Head of caudate nucleus (tissue), 42 donors: Measurements from ENCODE around the gene GLB1L.
"Not testable (repeated sequence)": the region's sequence is repeated elsewhere in the genome, so short reads cannot be mapped to it uniquely, and the experiment has no call there.

Experiments used
- DNase-seq, 42 donors: peaks; one replicate each; pipeline versions ENCODE4 v3.0.0 to v3.0.0-alpha.2; 2020 to 2021; ENCODE audit warnings: mixed read lengths in 7 of 42
- intact Hi-C: fragments of 100-400 bp; cut with DNase I; formaldehyde crosslinking; loops from one replicate; pipeline ENCODE4 v1.15.0; 2022

GLB1L gene

GRCh38 chr2:219261024-219261855, 16.0 kb upstream of the GLB1L start:
- DNase-seq: no peak
- intact Hi-C loops: no loop called here

DNA sequence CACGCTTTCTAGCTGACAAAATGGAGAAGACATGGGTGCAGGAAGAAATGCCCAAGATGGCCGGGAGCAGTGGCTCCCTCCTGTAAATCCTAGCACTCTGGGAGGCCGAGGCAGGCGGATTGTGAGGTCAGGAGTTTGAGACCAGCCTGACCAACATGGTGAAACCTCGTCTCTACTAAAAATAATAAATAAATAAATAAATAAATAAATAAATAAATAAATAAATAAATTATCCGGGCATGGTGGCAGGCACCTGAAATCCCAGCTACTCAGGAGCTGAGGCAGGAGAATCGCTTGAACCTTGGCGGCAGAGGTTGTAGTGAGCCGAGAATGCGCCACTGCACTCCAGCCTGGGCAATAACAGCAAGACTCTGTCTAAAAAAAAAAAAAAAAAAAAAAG, 13.7 kb upstream of the GLB1L start:
- intact Hi-C loops, DNase-seq: not testable (repeated sequence)

DNA sequence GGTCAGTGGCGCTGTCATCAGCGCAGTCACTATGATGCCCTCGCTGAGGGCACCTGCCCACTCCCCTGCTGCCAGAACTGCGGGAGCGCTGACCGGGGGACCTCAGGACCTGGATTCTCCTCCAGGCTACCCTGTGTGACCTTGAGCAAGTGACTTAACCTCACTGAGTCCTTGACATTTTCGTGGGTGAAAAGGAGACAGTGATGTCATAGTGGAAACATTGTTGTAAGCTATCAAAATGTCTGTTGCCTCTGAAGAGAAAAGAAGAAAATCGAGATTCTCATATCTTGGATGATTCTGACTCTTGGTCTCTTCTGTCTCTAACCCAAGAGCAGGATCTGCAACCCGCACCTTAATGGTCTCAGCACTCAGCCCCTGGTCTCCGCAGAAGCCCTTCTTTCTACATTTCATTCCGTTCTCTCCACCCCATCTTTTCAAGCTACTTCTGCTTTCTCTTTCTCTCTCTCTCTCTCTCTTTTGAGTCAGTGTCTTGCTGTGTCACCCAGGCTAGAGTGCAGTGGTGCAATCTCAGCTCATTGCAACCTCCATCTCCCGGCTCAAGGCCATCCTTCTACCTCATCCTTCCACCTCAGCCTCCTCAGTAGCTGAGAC, 9.5 kb upstream of the GLB1L start:
- no peak for DNase-seq
- intact Hi-C loops: no loop called here

DNA sequence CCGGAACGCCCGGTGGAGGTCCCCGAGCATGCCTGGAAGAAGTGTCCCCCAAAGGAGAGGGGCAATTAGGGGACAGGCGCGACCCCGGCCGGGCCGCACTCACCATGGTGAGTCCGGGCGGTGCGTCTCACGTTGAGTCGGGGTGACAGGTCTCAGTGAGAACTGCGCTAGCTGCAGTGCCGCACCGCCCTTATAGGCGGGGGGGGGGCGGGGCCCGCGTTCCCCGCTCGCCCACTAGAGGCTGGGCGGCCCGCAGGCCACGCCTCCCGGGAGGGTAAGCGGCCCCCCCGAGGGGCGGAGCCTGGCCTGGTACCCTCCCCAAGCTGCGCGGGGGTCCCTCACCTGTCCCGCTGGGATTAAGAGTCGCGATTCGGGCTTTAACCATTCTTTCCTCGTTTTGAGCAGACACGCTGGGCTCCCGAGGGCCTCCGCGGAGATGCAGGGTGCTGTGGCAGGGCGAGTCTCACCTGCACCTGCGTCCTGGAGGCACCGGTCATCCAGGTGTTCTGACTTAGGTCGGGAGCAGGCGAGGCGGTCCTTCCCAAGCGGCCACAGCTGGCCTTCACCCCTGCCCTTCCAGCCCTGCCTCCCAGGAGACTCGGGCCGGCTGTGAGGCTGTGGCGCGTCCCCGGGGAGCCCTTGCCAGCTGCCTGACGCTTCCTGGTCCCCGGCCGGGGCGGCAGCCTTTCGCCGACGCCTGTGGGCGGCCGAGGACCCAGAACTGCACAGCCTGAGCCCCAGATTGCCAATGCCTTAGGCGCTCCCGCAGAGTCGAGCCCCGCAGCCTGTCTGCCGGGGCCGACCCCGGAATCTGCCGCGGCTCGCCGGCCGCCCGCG, 8.7 kb upstream of the GLB1L start, which contains the start of gene TUBA4A:
TUBA4A (minus strand) TSS at position 166 of the 837 bp plus-strand sequence; CDS start at position 106, 60 bp downstream.
- DNase-seq: peak; percentile 70 to 94 (median 87)
- intact Hi-C loops: no loop called here

DNA sequence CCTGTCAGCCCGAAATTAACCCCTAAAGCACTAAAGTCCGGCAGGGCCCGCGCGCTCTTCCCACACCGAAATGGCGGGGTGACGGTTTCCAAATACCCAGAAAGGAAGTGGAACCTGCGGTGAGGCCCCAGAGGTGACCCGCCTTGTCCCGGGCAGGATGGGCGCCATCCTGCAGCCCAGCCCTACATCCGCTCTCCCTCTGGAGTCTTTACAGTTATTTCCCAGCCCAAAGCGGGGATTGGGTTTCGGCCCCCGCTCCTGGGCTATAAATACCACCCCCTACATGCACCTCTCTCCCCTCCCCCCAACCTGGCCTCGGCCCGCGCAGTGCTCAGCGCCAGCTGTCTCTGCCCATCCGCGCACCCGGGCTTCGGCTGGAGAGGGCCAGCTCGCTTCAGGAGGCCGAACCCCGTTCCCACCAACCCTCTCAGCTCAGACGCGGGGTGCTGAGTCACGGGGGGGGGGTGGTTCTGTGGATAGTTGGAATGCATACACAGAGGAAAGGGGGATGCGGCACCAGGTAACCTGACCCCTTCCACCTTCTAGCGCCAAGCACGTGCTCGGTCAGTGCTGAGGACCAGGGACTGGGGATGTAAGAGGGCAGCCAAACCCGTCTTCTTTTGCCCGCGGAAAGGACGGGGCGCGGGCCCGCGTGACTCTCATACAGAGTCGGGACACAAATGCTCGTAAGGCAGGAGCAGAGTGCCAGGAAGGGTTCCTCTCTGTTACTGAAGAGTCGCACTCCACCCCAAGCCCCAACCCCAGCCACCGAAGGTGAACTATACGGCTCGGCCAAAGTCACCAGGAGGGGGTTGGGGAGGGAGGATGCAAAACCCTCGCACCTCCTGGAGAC, 7.9 kb upstream of the GLB1L start, which contains the start of gene TUBA4B:
TUBA4B (plus strand) TSS at position 344 of the 853 bp plus-strand sequence; CDS start at position 509, 165 bp downstream.
- peak in 35 of 42 donors; percentile 13 to 64 (median 38) for DNase-seq

DNA sequence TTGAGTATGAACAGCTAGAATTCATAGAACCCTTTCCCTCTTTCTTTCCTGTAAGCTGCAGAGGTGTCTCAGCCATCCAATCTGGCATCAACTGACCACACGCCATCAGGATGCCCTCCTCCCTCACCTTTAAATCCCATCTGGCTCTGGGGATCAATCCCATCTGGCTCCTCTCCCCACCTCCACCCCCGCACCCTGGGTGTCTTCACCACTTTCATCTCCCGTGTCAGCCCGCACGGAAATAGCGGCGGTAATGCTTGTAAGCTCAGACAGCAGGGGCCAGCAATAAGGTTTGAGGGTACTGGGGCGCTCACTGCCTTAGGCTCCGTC, 7.3 kb upstream of the GLB1L start:
- intact Hi-C loops: no loop called here

More for the DNA sequence above, 7.9 kb upstream of the GLB1L start, which contains the start of gene TUBA4B:
- intact Hi-C loops: no loop called here

DNA sequence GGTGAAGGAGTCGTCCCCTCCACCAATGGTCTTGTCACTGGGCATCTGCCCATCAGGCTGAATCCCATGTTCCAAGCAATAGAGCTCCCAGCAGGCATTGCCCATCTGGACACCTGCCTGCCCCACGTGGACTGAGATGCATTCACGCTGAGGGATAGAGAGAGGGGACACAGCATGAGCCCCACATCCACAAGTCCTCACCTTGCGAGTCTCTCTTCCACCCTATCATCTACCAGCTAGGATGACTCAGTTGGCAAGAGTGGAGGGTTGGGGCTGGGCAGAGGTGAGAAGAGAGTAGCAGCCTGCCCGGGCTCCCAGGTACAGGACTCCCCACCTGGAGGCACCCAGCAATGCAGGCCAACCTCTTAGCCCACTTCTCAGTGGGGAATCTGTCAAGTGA, 6.8 kb upstream of the GLB1L start:
- DNase-seq: peak in 2 of 42 donors; percentile 19 to 22
- intact Hi-C loops: no loop called here

More for the DNA sequence above, 7.3 kb upstream of the GLB1L start:
- DNase-seq: peak in 31 of 42 donors; percentile 19 to 80 (median 48)

DNA sequence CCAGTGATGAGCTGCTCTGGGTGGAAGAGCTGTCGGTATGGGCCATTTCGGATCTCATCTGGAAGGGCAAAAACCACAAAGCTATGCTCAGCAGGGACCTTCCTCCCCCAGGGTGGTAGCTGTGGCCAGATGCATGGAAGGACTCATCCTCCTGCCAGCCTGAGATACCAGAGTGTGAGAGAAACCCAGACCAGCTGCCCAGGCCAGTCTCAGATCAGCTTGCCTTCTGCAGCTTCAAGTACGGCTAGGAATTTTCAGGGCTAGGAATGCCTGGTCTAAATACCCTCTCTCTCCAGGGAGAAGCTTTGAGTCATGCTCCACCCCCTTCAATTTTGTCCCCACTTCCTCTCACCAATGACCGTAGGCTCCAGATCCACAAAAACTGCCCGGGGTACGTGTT, 6.4 kb upstream of the GLB1L start:
- no peak for DNase-seq
- intact Hi-C loops: no loop called here

GRCh38 chr2:219250049-219250781, 5.0 kb upstream of the GLB1L start:
- no peak for DNase-seq
- intact Hi-C loops: no loop called here

DNA sequence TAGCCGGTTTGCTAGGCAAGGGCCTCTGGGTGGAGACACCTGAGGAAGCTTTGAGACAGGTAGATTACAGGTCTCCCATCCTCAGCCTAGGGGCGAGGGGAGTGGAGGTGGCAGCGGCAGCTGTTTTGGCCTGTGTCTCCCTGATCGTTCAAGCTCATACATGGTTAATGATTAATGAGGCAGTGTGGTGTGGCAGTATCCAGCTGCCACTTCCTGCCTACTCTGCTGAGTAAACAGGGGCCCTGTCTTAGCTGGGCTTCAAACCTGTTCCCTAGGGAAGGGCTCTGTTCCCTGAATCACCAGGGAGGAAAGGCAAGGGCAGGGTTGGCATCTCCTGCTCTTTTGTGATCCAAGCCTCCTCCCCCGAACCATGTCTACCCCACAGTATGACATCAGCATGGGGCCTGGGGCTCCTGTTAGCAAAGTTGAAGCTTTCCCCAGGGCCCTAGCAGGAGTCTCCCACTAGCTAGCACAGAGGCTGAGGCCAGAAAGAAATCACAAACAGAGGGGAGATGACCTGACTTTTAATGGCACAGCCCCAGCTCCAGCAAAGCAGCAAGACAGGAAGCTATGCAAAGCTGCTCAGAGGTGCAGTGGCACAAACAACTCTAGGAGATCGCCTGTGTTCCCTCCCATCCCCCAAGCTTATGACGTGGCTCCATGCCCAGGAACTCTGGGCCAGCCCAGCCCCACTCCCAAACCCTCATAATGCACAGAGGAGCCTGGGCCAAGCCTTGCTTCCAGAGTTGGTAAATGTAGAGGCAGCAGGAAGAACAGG, 4.1 kb upstream of the GLB1L start:
- intact Hi-C loops: no loop called here

GRCh38 chr2:219248845-219249202, 3.6 kb upstream of the GLB1L start:
- no peak for DNase-seq
- intact Hi-C loops: no loop called here

More for the DNA sequence above, 4.1 kb upstream of the GLB1L start:
- DNase-seq: peak in 38 of 42 donors; percentile 26 to 79 (median 58)

DNA sequence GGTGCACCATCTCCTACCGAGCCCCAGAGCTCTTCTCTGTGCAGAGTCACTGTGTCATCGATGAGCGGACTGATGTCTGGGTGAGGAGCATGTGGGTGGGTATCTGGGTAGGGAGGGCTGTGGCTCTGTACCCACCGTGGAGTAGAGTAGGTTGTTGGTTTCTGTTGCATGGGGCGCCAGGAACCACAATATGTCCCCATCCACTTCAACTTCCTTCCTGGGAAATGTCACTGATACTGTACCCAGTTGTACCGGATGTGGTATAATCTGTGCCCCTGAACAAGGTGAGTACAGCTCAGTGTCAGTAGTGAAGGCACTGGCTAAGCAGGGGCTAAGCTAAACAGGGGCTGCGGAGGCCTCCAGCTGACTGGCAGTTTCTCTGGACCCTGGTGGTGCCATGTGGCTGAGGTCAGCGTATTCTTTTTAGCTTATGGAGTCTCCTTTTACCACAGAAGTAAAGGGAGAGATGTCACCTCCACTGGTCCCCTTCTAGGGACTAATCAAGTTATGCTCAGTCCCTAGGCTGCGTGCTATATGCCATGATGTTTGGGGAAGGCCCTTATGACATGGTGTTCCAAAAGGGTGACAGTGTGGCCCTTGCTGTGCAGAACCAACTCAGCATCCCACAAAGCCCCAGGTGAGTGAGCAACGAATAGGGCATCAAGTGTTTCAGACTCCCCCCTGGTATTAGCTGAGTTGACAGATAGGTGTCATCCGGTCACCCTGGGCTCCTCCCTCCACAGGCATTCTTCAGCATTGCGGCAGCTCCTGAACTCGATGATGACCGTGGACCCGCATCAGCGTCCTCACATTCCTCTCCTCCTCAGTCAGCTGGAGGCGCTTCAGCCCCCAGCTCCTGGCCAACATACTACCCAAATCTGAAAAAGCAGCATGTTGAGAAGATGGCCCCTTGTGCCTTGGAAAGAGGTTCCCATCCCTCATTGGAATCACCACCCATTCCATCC, 2.7 kb upstream of the GLB1L start:
- DNase-seq: no peak
- intact Hi-C loops: no loop called here

DNA sequence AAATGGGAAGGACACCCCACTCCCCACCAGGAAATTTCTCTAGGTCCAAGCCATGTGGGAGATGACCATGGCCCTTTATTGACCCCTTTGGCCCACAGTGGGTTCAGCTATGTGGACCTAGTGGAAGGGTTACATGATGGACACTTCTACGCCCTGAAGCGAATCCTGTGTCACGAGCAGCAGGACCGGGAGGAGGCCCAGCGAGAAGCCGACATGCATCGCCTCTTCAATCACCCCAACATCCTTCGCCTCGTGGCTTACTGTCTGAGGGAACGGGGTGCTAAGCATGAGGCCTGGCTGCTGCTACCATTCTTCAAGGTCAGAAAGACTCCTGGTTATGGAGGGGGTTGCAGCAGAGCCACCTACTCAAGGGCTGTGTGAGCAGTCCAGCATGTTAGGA, 1.3 kb upstream of the GLB1L start:
- DNase-seq: no peak
- intact Hi-C loops: no loop called here

DNA sequence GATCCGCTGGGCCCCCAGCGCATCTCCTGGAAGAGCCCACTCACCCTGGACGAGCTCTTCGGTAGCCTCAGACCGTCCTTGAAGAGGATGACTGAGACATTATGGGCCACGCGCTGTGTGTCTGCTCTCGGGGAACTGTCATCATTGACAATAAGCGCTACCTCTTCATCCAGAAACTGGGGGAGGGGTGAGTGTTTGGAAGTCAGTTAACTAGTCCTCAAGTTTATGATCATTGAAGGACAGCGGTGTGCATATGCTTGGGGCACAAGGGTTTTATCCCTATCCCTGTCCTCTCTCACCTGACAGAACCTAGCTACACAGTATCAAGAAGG, 621 bp upstream of the GLB1L start:
- DNase-seq: peak in 2 of 42 donors; percentile 14 to 23
- intact Hi-C loops: loop anchor here (2.0 kb wide), 1 partner anchor 19 kb away; no protein-coding TSS in a partner anchor

- intact Hi-C loops: loop anchor here (2.0 kb wide), 1 partner anchor 18 kb away; no protein-coding TSS in a partner anchor
- DNase-seq: no peak
Observed at GRCh38 chr2:219244789-219245147, 476 bp downstream of the GLB1L start.

GRCh38 chr2:219243291-219243761, 1.9 kb downstream of the GLB1L start:
- intact Hi-C loops: no loop called here
- no peak for DNase-seq
